Measurements from ENCODE around the gene CBX4. TPM values are rescaled to one million over a fixed set of nuclear protein-coding genes. Genes with fewer than 3 reads are reported as not detected.
A peak's percentile ranks its signal among the peaks of the same experiment; 100 is the strongest.

CBX4 gene
- total RNA-seq, 1 donor from 2014 or later = 25.7 TPM

DNA sequence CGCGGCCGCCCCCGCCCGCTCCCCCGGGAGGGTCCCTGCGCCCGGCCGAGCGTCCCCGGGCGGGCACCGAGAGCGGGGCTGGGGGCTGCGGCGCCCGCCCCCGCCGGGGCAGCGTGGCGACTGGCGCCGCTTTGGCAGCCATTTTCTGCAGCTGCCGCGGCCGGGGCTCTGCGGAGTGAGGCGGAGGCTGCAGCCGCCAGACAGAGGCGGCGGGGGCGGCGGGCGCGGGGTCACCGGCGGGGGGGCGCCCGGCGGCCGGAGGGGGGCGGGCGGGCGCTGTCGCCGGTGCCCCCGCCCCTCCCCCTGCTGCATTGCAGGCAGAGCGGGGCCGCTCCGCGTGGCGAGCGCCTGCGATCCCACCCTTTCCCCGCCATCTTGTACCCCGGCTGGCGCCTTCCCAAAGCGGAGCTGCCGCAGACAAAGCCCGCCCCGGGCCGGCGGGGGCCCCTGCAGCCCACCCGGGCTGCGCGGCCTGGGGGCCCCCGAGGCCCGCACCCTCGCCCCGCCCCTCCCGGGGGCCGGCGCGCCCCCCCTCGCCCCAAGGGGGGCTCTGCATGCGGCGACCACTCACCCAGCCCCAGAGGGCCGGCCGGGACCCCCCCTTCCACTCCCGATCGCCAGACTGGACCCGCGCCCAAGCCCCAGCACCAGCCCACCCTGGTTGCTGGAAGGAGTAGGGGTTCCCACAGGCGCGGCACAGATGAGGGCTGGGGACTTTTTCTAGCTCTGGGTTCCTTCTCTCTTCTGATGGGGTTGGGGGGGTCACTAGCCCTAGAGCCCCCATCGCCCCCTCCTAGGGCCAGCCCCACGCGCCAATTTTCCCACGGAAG lies 25.7 kb downstream of the CBX4 start:
- Histone ChIP-seq H3K27ac (no peak overlapping the region), H3K4me1 (peaks cover 23 to 44% of the 10 kb centered on the region in 2 donors), H3K9me3 (no peaks in the 10 kb centered on the region), H3K36me3 (no peaks in the 10 kb centered on the region), H3K4me3 (peak overlapping the region; percentile 43 to 46), H3K27me3 (peaks cover 63% of the 10 kb centered on the region)
- intact Hi-C loops (cut with DNase I) = loop anchor here (2.0 kb wide), 1 partner anchor 39 kb away; no protein-coding TSS in a partner anchor
- no peak for DNase-seq (ENCODE audit: low spot score in 2 of 2)
- TF ChIP-seq, protein P1, sequence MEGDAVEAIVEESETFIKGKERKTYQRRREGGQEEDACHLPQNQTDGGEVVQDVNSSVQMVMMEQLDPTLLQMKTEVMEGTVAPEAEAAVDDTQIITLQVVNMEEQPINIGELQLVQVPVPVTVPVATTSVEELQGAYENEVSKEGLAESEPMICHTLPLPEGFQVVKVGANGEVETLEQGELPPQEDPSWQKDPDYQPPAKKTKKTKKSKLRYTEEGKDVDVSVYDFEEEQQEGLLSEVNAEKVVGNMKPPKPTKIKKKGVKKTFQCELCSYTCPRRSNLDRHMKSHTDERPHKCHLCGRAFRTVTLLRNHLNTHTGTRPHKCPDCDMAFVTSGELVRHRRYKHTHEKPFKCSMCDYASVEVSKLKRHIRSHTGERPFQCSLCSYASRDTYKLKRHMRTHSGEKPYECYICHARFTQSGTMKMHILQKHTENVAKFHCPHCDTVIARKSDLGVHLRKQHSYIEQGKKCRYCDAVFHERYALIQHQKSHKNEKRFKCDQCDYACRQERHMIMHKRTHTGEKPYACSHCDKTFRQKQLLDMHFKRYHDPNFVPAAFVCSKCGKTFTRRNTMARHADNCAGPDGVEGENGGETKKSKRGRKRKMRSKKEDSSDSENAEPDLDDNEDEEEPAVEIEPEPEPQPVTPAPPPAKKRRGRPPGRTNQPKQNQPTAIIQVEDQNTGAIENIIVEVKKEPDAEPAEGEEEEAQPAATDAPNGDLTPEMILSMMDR (IDR thresholded peaks at IDR 0.05) = no peak

DNA sequence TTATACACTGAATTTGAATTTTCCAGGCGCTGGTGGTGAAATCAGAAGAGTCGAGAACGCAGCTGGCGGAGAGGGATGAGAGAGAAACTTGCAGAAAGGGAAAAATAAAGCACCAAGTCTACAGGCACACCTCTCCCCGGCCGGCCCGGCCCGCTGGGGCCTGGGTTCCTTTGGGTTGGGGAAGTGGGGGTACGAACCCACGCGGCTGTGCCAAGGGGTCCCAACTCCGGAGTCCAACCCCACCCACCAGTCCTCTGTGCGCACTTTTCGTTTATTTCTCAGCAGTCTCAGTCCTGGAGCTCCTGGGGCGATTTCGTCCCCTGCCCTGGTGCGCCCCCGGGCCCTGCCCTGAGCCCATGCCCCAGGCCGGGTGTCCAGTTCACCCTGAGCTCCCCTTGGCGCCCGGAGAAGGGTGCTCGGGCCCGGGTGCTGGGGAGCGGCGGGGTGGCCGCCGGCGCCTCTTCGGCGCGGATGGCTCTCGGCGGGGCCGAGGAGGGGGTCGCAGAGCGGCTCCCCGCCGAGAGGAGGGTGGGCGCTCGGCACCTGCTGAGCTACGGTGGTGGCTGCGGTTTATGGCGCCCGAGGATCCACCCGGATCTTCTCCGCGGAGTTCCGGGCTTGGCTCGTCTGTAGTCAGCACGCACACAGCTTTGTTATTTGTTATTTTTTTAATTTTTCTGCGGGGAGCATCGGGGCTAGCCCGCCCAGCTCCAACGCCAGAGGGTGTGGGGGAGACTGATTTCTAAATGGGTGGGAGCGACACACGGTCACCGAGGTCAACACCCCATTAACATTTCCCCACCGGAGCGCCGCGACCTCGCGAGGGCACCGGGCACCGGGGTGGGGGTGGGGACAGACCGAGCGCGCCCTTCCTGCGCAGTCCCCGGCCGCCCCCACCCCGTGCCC lies 26.6 kb downstream of the CBX4 start:
- H3K27me3 ChIP-seq = peaks cover 63% of the 10 kb centered on the region
- intact Hi-C loops (cut with DNase I) = no loop called here
- H3K27ac ChIP-seq = no peak overlapping the region
- peaks cover 23 to 44% of the 10 kb centered on the region in 2 donors for H3K4me1 ChIP-seq
- no peaks in the 10 kb centered on the region for H3K9me3 ChIP-seq
- no peaks in the 10 kb centered on the region for H3K36me3 ChIP-seq
- H3K4me3 ChIP-seq = peak overlapping the region; percentile 43 to 46
- no peak for DNase-seq (ENCODE audit: low spot score in 2 of 2)
- TF ChIP-seq, protein P1 (IDR thresholded peaks at IDR 0.05) = no peak

DNA sequence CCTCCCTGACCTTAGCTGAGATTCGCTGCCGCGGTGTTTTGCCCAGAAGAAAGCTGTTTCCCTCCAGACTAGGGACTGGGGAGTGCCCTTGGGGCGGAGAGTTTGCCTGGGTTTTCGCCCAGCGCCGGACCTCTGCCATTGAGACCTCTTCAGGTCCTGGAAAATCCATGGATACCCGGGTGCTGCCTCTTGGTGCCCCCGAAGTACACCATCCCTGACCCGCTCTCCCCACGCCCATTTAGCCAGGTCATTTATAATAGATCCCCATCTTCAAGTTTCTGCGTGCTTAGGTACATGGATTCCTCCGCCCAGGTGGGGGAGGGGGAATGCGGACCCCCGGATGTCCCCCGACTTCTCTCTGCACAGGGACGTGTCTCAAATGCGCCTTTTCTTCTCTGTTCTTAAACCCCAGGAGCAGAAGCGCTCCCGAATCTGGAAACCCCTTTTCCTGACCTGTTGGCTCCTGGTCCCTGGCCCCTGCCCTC lies 27.3 kb downstream of the CBX4 start:
- Histone ChIP-seq H3K27ac (no peak overlapping the region), H3K27me3 (peaks cover 65% of the 10 kb centered on the region), H3K9me3 (no peaks in the 10 kb centered on the region), H3K4me1 (peaks cover 23 to 44% of the 10 kb centered on the region in 2 donors), H3K4me3 (no peak overlapping the region), H3K36me3 (no peaks in the 10 kb centered on the region)
- intact Hi-C loops (cut with DNase I) = loop anchor here (2.0 kb wide), 1 partner anchor 27 kb away; the partner anchor contains the start of gene CBX4
- DNase-seq (ENCODE audit: low spot score in 2 of 2) = no peak
- TF ChIP-seq, protein P1 (IDR thresholded peaks at IDR 0.05) = no peak

DNA sequence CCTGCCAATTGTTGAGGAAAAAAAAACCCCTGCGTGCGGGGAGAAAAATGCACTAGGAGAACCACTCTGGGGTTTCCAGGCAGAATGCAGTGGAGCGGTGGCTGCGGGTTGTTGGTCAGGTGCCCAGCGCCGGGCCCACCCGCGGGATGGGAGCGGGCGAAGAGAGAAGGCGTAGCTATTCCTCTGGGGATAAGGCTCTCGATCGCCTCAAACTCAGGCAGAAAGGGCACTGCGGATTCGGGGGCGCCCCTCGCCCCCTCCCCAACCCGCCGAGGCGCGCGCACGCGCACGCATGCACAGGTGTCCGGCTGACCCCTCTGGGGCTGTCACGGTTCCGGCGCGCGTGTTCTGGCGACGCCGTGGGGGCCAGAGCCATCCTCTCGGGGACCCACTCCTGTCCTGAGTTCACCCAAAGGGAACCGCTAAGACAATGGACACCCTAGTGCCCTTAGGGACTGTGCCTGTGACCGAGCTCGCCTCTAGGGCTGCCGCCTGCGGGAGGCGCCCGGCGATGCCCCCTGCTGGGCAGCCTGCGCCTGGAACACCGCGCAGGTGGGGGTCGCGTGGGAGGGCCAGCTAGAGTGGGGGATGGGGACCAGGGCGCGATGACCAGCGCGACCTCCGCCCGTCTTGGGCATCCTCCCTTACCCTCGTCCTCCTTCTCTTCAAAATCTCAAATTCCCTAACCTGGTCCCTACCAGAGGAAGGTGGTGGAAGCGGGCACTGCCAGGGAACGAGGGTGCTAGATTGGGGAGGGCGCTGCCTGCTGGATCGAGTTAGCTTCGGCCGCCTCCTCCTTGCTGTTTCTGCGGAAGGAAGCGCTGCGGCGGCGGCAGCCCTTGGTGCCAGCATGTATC lies 28.0 kb downstream of the CBX4 start:
- H3K27me3 ChIP-seq = peaks cover 68% of the 10 kb centered on the region

More for the DNA sequence above, 28.0 kb downstream of the CBX4 start:
- intact Hi-C loops (cut with DNase I) = loop anchor here (2.0 kb wide), 1 partner anchor 28 kb away; the partner anchor contains the start of gene CBX4
- TF ChIP-seq, protein P1 (IDR thresholded peaks at IDR 0.05) = peak; percentile 27 to 39 (median 38)
- Histone ChIP-seq H3K4me1 (peaks cover 23 to 44% of the 10 kb centered on the region in 2 donors), H3K36me3 (no peaks in the 10 kb centered on the region), H3K9me3 (no peaks in the 10 kb centered on the region), H3K27ac (no peak overlapping the region), H3K4me3 (no peak overlapping the region)
- DNase-seq (ENCODE audit: low spot score in 2 of 2) = no peak

All from ascending aorta (tissue), 2 donors.